GM19467 (cell line): ENCODE results near the gene GRK4.

ENCODE experiments used
- ATAC-seq: cut with Tn5 transposase; IDR thresholded peaks from one replicate; pipeline ENCODE4 v1.9.1; 2021; ENCODE audit warnings: mild to moderate bottlenecking, moderate library complexity; ENCODE audit not compliant: unreplicated experiment

GRK4 gene

GRCh38 chr4:3010998-3011397 lies 47.6 kb downstream of the GRK4 start:
- no peak for ATAC-seq

- no peak for ATAC-seq
Observed at GRCh38 chr4:3011456-3012220, 48.3 kb downstream of the GRK4 start.

- no peak for ATAC-seq
Observed at GRCh38 chr4:3013323-3013722, 50.0 kb downstream of the GRK4 start.

GRCh38 chr4:3013839-3014350 lies 50.5 kb downstream of the GRK4 start:
- no peak for ATAC-seq

- no peak for ATAC-seq
Observed at GRCh38 chr4:3016961-3017360, 53.6 kb downstream of the GRK4 start.

- no peak for ATAC-seq
Observed at GRCh38 chr4:3017504-3017903, 54.1 kb downstream of the GRK4 start.

- ATAC-seq: no peak
Observed at GRCh38 chr4:3019145-3019846, 55.9 kb downstream of the GRK4 start.

- ATAC-seq: no peak
Observed at GRCh38 chr4:3021127-3021526, 57.8 kb downstream of the GRK4 start.

- no peak for ATAC-seq
Observed at GRCh38 chr4:3021627-3022026, 58.3 kb downstream of the GRK4 start.

- ATAC-seq: no peak
Observed at GRCh38 chr4:3022112-3022511, 58.7 kb downstream of the GRK4 start.

GRCh38 chr4:3022651-3023050 lies 59.3 kb downstream of the GRK4 start:
- no peak for ATAC-seq

- ATAC-seq: no peak
Observed at GRCh38 chr4:3025881-3026280, 62.5 kb downstream of the GRK4 start.

- no peak for ATAC-seq
Observed at GRCh38 chr4:3026540-3026939, 63.2 kb downstream of the GRK4 start.

GRCh38 chr4:3029464-3029863 lies 66.1 kb downstream of the GRK4 start:
- ATAC-seq: no peak

- no peak for ATAC-seq
Observed at GRCh38 chr4:3030566-3031356, 67.4 kb downstream of the GRK4 start.

GRCh38 chr4:3031357-3032082 lies 68.1 kb downstream of the GRK4 start:
- ATAC-seq: no peak

GRCh38 chr4:3034231-3034630 lies 70.9 kb downstream of the GRK4 start:
- ATAC-seq: no peak

GRCh38 chr4:3035249-3035648 lies 71.9 kb downstream of the GRK4 start:
- no peak for ATAC-seq

- no peak for ATAC-seq
Observed at GRCh38 chr4:3035674-3036073, 72.3 kb downstream of the GRK4 start.

GRCh38 chr4:3036131-3036952 lies 73.0 kb downstream of the GRK4 start:
- no peak for ATAC-seq
